HCT116 (cell line): Measurements from ENCODE around the gene MPIG6B. TPM values are rescaled to one million over a fixed set of nuclear protein-coding genes. Genes with fewer than 3 reads are reported as not detected.

Experiments
- ATAC-seq: fragments of 200-7000 bp; cut with Tn5 transposase; 2 replicates; pipeline ENCODE4 v1.9.1; 2020; ENCODE audit warnings: mild to moderate bottlenecking, moderate library complexity
- BruUV-seq: library from RNA; stranded (reverse); fragments of 400-500 nt; replicated peaks from 2 replicates; lab custom pipeline; 2021; lab: Mats Ljungman, UMichigan
- CTCF ChIA-PET: fragments of 300-600 bp; sonication (Branson Sonifier 250); formaldehyde crosslinking; loops from one replicate; lab custom pipeline; 2021; ENCODE audit warnings: antibody characterized with exemption; lab: Charles Lee
- POLR2A ChIA-PET: fragments of 300-600, 350-600 bp; sonication (Branson Sonifier 250); formaldehyde crosslinking; loops from one replicate; lab custom pipeline; 2021; ENCODE audit warnings: antibody characterized with exemption; lab: Charles Lee
- RAD21 ChIA-PET, 2 experiments: fragments of 300-600 bp; sonication (Branson Sonifier 250); formaldehyde crosslinking; loops; one replicate each; lab custom pipeline; 2023; ENCODE audit warnings: low total read pairs in 2 of 2; ENCODE audit not compliant: uncharacterized antibody in 2 of 2, unreplicated experiment in 2 of 2, low non-redundant PET in 1 of 2; lab: Charles Lee
- DNase-seq: peaks from one replicate; pipeline ENCODE4 v3.0.0-alpha.2; 2010; ENCODE audit warnings: low read depth, low spot score
- H2AFZ ChIP-seq: fragments of 200-600 bp; shearing (Covaris generic), sonication (generic); 2 replicates; pipeline ENCODE4 v1.6.1; 2017; ENCODE audit warnings: low read depth, mixed run types, mixed read lengths, antibody characterized with exemption, low read length; ENCODE audit not compliant: poor library complexity, severe bottlenecking
- H3K27ac ChIP-seq: 2 replicates; pipeline ENCODE4 v1.5.1; 2012; ENCODE audit warnings: low read depth, low read length
- H3K27me3 ChIP-seq: fragments of 200-600 bp; sonication (generic); 2 replicates; pipeline ENCODE4 v1.6.1; 2016; ENCODE audit warnings: mixed run types, low read length, mixed read lengths; ENCODE audit not compliant: insufficient read depth
- H3K36me3 ChIP-seq, 2 experiments: fragments of 200-500 bp in 1 of 2; fragments of 200-600 bp in 1 of 2; sonication (Bioruptor generic) in 1 of 2; sonication (generic) in 1 of 2; 2 replicates each; pipeline versions ENCODE4 v1.5.1 to v1.6.1; 2014 to 2016; ENCODE audit warnings: low read length in 2 of 2, inconsistent platforms in 1 of 2, mixed read lengths in 1 of 2, mixed run types in 1 of 2; ENCODE audit not compliant: insufficient read depth in 2 of 2, control insufficient read depth in 1 of 2
- H3K4me1 ChIP-seq, 2 experiments: fragments of 200-600 bp in 1 of 2; sonication (generic) in 1 of 2; 2 replicates each; pipeline versions ENCODE4 v1.5.1 to v1.6.1; 2012 to 2017; ENCODE audit warnings: low read length in 2 of 2, inconsistent platforms in 1 of 2, mild to moderate bottlenecking in 1 of 2, mixed read lengths in 1 of 2, mixed run types in 1 of 2, moderate library complexity in 1 of 2; ENCODE audit not compliant: insufficient read depth in 2 of 2, control insufficient read depth in 1 of 2
- H3K4me2 ChIP-seq: fragments of 200-600 bp; sonication (generic); 2 replicates; pipeline ENCODE4 v1.6.1; 2017; ENCODE audit warnings: mixed run types, low read length, mixed read lengths
- H3K4me3 ChIP-seq, 2 experiments: fragments of 200-600 bp in 1 of 2; sonication (generic) in 1 of 2; replicated peaks in 1 of 2; 2 replicates each; pipeline ENCODE4 v1.5.1; 2011 to 2016; ENCODE audit warnings: low read length in 2 of 2, control low read depth in 1 of 2, low read depth in 1 of 2, mild to moderate bottlenecking in 1 of 2, mixed read lengths in 1 of 2, mixed run types in 1 of 2
- H3K79me2 ChIP-seq: fragments of 200-600 bp; sonication (generic); 2 replicates; pipeline ENCODE4 v1.6.1; 2017; ENCODE audit warnings: mild to moderate bottlenecking, mixed run types, low read length, moderate library complexity, mixed read lengths; ENCODE audit not compliant: insufficient read depth
- H3K9ac ChIP-seq: fragments of 200-600 bp; sonication (generic); 2 replicates; pipeline ENCODE4 v1.6.1; 2016; ENCODE audit warnings: low read length, mixed read lengths
- H3K9me2 ChIP-seq: fragments of 200-600 bp; sonication (generic), shearing (Covaris generic); 2 replicates; pipeline ENCODE4 v1.6.1; 2017; ENCODE audit warnings: mixed run types, mild to moderate bottlenecking, moderate library complexity; ENCODE audit not compliant: insufficient read depth
- H3K9me3 ChIP-seq, 2 experiments: fragments of 200-500 bp in 1 of 2; fragments of 200-600 bp in 1 of 2; sonication (Bioruptor generic) in 1 of 2; sonication (generic) in 1 of 2; 2 replicates each; pipeline ENCODE4 v1.6.1; 2014 to 2017; ENCODE audit warnings: low read length in 2 of 2, mixed read lengths in 2 of 2, inconsistent platforms in 1 of 2, low read depth in 1 of 2, mild to moderate bottlenecking in 1 of 2, mixed run types in 1 of 2, moderate library complexity in 1 of 2; ENCODE audit not compliant: control insufficient read depth in 1 of 2, insufficient read depth in 1 of 2
- H4K20me1 ChIP-seq: fragments of 200-600 bp; sonication (generic), shearing (Covaris generic); 2 replicates; pipeline ENCODE4 v1.6.1; 2017; ENCODE audit warnings: mixed run types, mild to moderate bottlenecking, moderate library complexity; ENCODE audit not compliant: insufficient read depth
- CBX3 ChIP-seq: IDR thresholded peaks from 2 replicates; pipeline ENCODE4 v1.6.1; 2012; ENCODE audit warnings: low read depth
- CTCF ChIP-seq, 3 experiments: fragments of 200-600 bp in 1 of 3; sonication (generic) in 1 of 3; IDR thresholded peaks in 2 of 3; conservative IDR thresholded peaks in 1 of 3; 2 replicates each; pipeline ENCODE4 v1.5.1; 2012 to 2017; ENCODE audit warnings: low read depth in 2 of 3, low read length in 2 of 3, antibody characterized with exemption in 1 of 3, borderline replicate concordance in 1 of 3, control low read depth in 1 of 3, mild to moderate bottlenecking in 1 of 3, mixed read lengths in 1 of 3, mixed run types in 1 of 3, moderate library complexity in 1 of 3; ENCODE audit not compliant: insufficient read depth in 1 of 3
- EGR1 ChIP-seq: IDR thresholded peaks from 2 replicates; pipeline ENCODE4 v1.6.1; 2012; ENCODE audit warnings: low read depth
- ELF1 ChIP-seq: IDR thresholded peaks from 2 replicates; pipeline ENCODE4 v1.6.1; 2012; ENCODE audit warnings: low read depth, borderline replicate concordance
- EZH2 ChIP-seq: fragments of 200-600 bp; sonication (generic); IDR thresholded peaks from 2 replicates; pipeline ENCODE4 v1.6.1; 2017; ENCODE audit warnings: antibody characterized with exemption, mixed run types
- EZH2phosphoT487 ChIP-seq: fragments of 200-600 bp; IDR thresholded peaks from 2 replicates; pipeline ENCODE4 v1.6.1; 2018; ENCODE audit warnings: antibody characterized with exemption, borderline replicate concordance
- SIN3A ChIP-seq: IDR thresholded peaks from 2 replicates; pipeline ENCODE4 v1.6.1; 2012; ENCODE audit warnings: low read depth
- intact Hi-C: fragments of 100-400 bp; cut with micrococcal nuclease; formaldehyde crosslinking; loops from 2 replicates; pipeline ENCODE4 v1.10.0; 2022
- total RNA-seq: library from RNA; stranded (reverse); gene quantifications from one replicate; pipeline ENCODE4 v1.2.1, GENCODE V29; 2021; ENCODE audit not compliant: unreplicated experiment
- TF ChIP-seq, protein P1 (sequence below): IDR thresholded peaks from 2 replicates; pipeline ENCODE4 v1.6.1; 2012

The MPIG6B gene
- total RNA-seq, 1 experiment from 2014 or later = 0.42 TPM

DNA sequence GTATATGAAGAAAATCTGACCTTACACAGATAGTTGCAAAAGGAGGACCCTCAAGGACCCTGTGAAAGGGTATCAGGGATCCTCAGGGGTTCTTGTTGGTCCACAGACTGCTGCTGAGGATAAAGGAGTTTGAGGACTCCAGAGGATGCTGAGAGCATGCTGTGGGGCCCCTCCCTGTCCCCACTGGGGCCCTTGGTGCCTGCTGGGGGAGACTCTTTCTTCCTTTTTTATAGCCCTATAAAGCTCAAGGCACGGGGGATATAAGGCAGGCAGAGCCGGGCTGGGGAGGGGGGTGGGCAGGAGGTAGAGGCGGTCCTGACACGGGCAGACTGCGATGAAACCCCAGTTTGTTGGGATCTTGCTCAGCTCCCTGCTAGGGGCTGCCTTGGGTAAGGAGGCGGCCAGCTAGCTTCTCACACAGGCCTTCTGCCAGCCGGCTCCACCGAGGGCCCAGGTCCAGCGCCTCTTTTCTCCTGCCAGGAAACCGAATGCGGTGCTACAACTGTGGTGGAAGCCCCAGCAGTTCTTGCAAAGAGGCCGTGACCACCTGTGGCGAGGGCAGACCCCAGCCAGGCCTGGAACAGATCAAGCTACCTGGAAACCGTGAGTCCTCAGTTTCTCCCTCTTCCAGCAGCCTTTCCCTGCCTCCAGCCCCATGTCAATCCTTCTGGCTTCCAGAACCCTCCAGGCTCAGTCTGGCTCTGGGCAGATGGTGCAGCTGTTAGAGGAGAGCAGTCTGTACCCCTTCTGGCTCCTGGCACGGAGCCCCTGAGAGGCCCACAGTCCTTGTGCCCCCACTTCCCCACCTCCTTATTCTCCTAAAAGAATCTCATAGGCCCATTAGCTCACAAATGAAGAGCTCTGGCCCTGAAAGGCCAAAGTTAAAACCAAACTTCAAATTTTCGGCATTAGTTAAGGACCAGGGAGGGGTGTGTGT, 7.9 kb upstream of the MPIG6B start, which contains the start of gene LY6G6D:
Gene LY6G6D, plus strand, starts transcription at position 327 of the 937 bp plus-strand sequence. Its CDS starts 8 bp downstream, at position 335.
- DNase-seq (no peak), ATAC-seq (no peak)
- H3K9ac ChIP-seq = peak within 1 kb of the TSS; percentile 28
- TF ChIP-seq EGR1 (no peak), EZH2 (no peak), CBX3 (no peak), SIN3A (no peak), ELF1 (no peak), EZH2phosphoT487 (no peak)
- H3K79me2 ChIP-seq = no peaks in the 10 kb centered on the region
- 0 out of 4 replicates have a peak within 1 kb of the TSS, but pooled peaks of 1 of the 2 experiments have one; percentile 15 for H3K4me3 ChIP-seq
- intact Hi-C loops = no loop called here
- ChIA-PET CTCF (interaction anchor here (1.0 to 1.3 kb wide), 2 partner anchors 76 to 115 kb away, joined by 3 to 6 read pairs; no protein-coding TSS in a partner anchor), POLR2A (interaction anchor here (0.7 to 1.2 kb wide), 3 partner anchors 10 to 112 kb away, joined by 3 to 5 read pairs (median 3); partner anchors contain the start of gene HSPA1B), RAD21 (no interaction called here)
- peaks cover 41 to 55% of the 10 kb centered on the region in 2 experiments for H3K4me1 ChIP-seq
- peak within 1 kb of the TSS; percentile 79 for H2AFZ ChIP-seq
- H3K27ac ChIP-seq = no peak within 1 kb of the TSS
- no peaks in the 10 kb centered on the region for H3K9me2 ChIP-seq
- BruUV-seq = no TSS peak
- H3K27me3 ChIP-seq = no peaks in the 10 kb centered on the region
- H3K4me2 ChIP-seq = peak within 1 kb of the TSS; percentile 67
- no peaks in the 10 kb centered on the region for H3K36me3 ChIP-seq
- no peaks in the 10 kb centered on the region for H4K20me1 ChIP-seq
- H3K9me3 ChIP-seq = no peaks in the 10 kb centered on the region

- Histone ChIP-seq H4K20me1 (no peaks in the 10 kb centered on the region), H3K4me1 (peaks cover 39 to 54% of the 10 kb centered on the region in 2 experiments), H3K9me2 (no peaks in the 10 kb centered on the region), H3K27ac (no peak overlapping the region; the same call in 1 of the 2 replicates), H3K9me3 (no peaks in the 10 kb centered on the region), H3K79me2 (no peaks in the 10 kb centered on the region), H3K36me3 (no peaks in the 10 kb centered on the region), H3K4me3 (peak overlapping the region in 1 of 2 experiments; percentile 14; a peak in 2 of 4 replicates), H2AFZ (no peak overlapping the region), H3K27me3 (no peaks in the 10 kb centered on the region), H3K4me2 (peak overlapping the region; percentile 68), H3K9ac (no peak overlapping the region)
- RAD21 ChIA-PET = no interaction called here
- ATAC-seq = peak; percentile 44
- intact Hi-C loops = no loop called here
- POLR2A ChIA-PET = no interaction called here
- CTCF ChIA-PET = no interaction called here
- TF ChIP-seq CTCF (IDR thresholded peaks at IDR 0.05 in 2 of 3, conservative IDR thresholded peaks at IDR 0.05 in 1 of 3; ENCODE audit: borderline replicate concordance in 1 of 3, insufficient read depth in 1 of 3, low read depth in 2 of 3, low read length in 2 of 3) = peak in 2 of 3 experiments; percentile 13 to 40; a peak in 2 of 6 replicates
- TF ChIP-seq, protein P1, sequence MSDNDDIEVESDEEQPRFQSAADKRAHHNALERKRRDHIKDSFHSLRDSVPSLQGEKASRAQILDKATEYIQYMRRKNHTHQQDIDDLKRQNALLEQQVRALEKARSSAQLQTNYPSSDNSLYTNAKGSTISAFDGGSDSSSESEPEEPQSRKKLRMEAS = no peak; the same call in 1 of the 2 replicates
- BruUV-seq = no TSS peak
- no peak for DNase-seq
Measured at GRCh38 chr6:31717499-31718222, 5.5 kb upstream of the MPIG6B start.
